Measurements from ENCODE around the gene THSD4.

DNA sequence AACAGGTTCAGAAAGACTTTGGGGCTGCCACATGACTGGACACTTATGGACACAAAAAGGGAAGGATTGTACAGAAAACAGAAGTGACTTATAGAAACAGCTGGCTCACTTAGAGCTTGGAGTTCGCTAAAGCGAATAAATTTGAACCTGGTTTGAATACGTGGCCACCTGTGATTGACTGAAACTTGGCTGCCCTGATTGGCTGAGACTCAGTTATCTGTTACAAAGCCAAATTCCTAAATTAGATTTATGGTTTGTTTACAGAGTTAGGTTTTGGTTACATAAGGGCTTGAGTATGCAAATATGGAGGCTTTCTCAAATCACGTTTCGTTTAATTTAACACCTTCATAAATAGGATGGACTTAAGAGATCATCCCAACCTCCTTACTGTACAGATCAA lies 270.2 kb downstream of the THSD4 start:
- TF ChIP-seq, protein P1, sequence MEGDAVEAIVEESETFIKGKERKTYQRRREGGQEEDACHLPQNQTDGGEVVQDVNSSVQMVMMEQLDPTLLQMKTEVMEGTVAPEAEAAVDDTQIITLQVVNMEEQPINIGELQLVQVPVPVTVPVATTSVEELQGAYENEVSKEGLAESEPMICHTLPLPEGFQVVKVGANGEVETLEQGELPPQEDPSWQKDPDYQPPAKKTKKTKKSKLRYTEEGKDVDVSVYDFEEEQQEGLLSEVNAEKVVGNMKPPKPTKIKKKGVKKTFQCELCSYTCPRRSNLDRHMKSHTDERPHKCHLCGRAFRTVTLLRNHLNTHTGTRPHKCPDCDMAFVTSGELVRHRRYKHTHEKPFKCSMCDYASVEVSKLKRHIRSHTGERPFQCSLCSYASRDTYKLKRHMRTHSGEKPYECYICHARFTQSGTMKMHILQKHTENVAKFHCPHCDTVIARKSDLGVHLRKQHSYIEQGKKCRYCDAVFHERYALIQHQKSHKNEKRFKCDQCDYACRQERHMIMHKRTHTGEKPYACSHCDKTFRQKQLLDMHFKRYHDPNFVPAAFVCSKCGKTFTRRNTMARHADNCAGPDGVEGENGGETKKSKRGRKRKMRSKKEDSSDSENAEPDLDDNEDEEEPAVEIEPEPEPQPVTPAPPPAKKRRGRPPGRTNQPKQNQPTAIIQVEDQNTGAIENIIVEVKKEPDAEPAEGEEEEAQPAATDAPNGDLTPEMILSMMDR (conservative IDR thresholded peaks at IDR 0.05): no peak
- TF ChIP-seq ZFX (IDR thresholded peaks at IDR 0.05): no peak

Measured in C4-2B (cell line).